Measurements from ENCODE around the gene CHIC1. TPM values are rescaled to one million over a fixed set of nuclear protein-coding genes. Genes with fewer than 3 reads are reported as not detected.
"Not testable (repeated sequence)": the region's sequence is repeated elsewhere in the genome, so short reads cannot be mapped to it uniquely, and the experiment has no call there.

The CHIC1 gene
- total and polyA plus RNA-seq, 2 donors (not counting 1 experiment from before 2014, with no cell fraction given), result 8.6 to 9.1 TPM

DNA sequence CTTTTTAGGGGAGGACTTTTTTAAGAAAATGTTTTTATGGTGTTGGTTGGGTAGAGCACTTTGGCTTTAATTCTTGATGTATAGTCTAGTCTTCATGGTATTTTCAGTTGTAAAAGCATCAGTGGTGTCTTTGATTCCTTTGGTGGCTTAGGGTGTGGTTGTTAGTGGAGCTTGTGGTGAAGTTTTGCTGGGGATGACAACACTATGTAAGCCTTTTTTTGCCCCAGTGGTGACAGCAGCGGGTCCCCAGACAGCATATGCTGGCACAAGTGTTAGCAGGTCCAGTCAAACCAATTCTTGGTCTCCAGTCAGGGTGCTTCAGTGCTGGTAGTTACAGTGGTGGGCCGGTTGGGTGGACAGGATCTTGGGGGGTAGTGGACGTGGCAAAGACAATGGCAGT is 52.0 kb downstream of the CHIC1 start:
- no peak overlapping the region for H3K27ac ChIP-seq (ENCODE audit: insufficient read depth, low read length)
- no peak overlapping the region for H2AFZ ChIP-seq (ENCODE audit: low read length)
- no peak overlapping the region for H3K9ac ChIP-seq (ENCODE audit: insufficient read depth, low read length)
- H3K36me3 ChIP-seq (ENCODE audit: control insufficient read depth, insufficient read depth, low read length), result no peaks in the 10 kb centered on the region
- H3K4me2 ChIP-seq (ENCODE audit: extremely low read depth, insufficient read depth, low read length), result no peak overlapping the region
- H3K27me3 ChIP-seq (ENCODE audit: control insufficient read depth, insufficient read depth, low read length), result no peaks in the 10 kb centered on the region
- H3K79me2 ChIP-seq (ENCODE audit: control insufficient read depth, insufficient read depth, low read length), result no peaks in the 10 kb centered on the region
- TF ChIP-seq EZH2 (IDR thresholded peaks at IDR 0.05; ENCODE audit: low read length, missing control alignments), result no peak
- TF ChIP-seq, protein P1, sequence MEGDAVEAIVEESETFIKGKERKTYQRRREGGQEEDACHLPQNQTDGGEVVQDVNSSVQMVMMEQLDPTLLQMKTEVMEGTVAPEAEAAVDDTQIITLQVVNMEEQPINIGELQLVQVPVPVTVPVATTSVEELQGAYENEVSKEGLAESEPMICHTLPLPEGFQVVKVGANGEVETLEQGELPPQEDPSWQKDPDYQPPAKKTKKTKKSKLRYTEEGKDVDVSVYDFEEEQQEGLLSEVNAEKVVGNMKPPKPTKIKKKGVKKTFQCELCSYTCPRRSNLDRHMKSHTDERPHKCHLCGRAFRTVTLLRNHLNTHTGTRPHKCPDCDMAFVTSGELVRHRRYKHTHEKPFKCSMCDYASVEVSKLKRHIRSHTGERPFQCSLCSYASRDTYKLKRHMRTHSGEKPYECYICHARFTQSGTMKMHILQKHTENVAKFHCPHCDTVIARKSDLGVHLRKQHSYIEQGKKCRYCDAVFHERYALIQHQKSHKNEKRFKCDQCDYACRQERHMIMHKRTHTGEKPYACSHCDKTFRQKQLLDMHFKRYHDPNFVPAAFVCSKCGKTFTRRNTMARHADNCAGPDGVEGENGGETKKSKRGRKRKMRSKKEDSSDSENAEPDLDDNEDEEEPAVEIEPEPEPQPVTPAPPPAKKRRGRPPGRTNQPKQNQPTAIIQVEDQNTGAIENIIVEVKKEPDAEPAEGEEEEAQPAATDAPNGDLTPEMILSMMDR (conservative IDR thresholded peaks at IDR 0.05 in 1 of 2, IDR thresholded peaks at IDR 0.05 in 1 of 2; ENCODE audit: low read depth in 1 of 2, low read length in 2 of 2), result no peak
- no peak for DNase-seq (ENCODE audit: low read depth in 2 of 2)
- no peaks in the 10 kb centered on the region for H3K4me1 ChIP-seq (ENCODE audit: control insufficient read depth, extremely low read depth, insufficient read depth, low read length)
- H3K4me3 ChIP-seq (replicated peaks in 1 of 4; ENCODE audit: control extremely low read depth in 1 of 4, insufficient read depth in 1 of 4, low read depth in 3 of 4, low read length in 4 of 4), result no peak overlapping the region
- no peaks in the 10 kb centered on the region for H3K9me3 ChIP-seq (ENCODE audit: control insufficient read depth, insufficient read depth, low read depth, low read length)
- H4K20me1 ChIP-seq (ENCODE audit: control insufficient read depth, extremely low read depth, insufficient read depth, low read length), result no peaks in the 10 kb centered on the region

- H3K79me2 ChIP-seq (ENCODE audit: control insufficient read depth, insufficient read depth, low read length); H3K4me3 ChIP-seq (replicated peaks in 1 of 4; ENCODE audit: control extremely low read depth in 1 of 4, insufficient read depth in 1 of 4, low read depth in 3 of 4, low read length in 4 of 4); H3K27ac ChIP-seq (ENCODE audit: insufficient read depth, low read length); DNase-seq (ENCODE audit: low read depth in 2 of 2); H3K4me1 ChIP-seq (ENCODE audit: control insufficient read depth, extremely low read depth, insufficient read depth, low read length); H3K9me3 ChIP-seq (ENCODE audit: control insufficient read depth, insufficient read depth, low read depth, low read length); H3K9ac ChIP-seq (ENCODE audit: insufficient read depth, low read length); H3K36me3 ChIP-seq (ENCODE audit: control insufficient read depth, insufficient read depth, low read length); H2AFZ ChIP-seq (ENCODE audit: low read length); H3K4me2 ChIP-seq (ENCODE audit: extremely low read depth, insufficient read depth, low read length); H4K20me1 ChIP-seq (ENCODE audit: control insufficient read depth, extremely low read depth, insufficient read depth, low read length); H3K27me3 ChIP-seq (ENCODE audit: control insufficient read depth, insufficient read depth, low read length): not testable (repeated sequence)
Measured at GRCh38 chrX:73641669-73642068, 78.7 kb downstream of the CHIC1 start.

- no peak overlapping the region for H2AFZ ChIP-seq (ENCODE audit: low read length)
- no peaks in the 10 kb centered on the region for H3K27me3 ChIP-seq (ENCODE audit: control insufficient read depth, insufficient read depth, low read length)
- no peaks in the 10 kb centered on the region for H3K79me2 ChIP-seq (ENCODE audit: control insufficient read depth, insufficient read depth, low read length)
- H3K4me2 ChIP-seq (ENCODE audit: extremely low read depth, insufficient read depth, low read length), result no peak overlapping the region
- no peaks in the 10 kb centered on the region for H3K4me1 ChIP-seq (ENCODE audit: control insufficient read depth, extremely low read depth, insufficient read depth, low read length)
- H3K9me3 ChIP-seq (ENCODE audit: control insufficient read depth, insufficient read depth, low read depth, low read length), result no peaks in the 10 kb centered on the region
- no peak overlapping the region for H3K9ac ChIP-seq (ENCODE audit: insufficient read depth, low read length)
- no peak overlapping the region for H3K27ac ChIP-seq (ENCODE audit: insufficient read depth, low read length)
- TF ChIP-seq, protein P1 (conservative IDR thresholded peaks at IDR 0.05 in 1 of 2, IDR thresholded peaks at IDR 0.05 in 1 of 2; ENCODE audit: low read depth in 1 of 2, low read length in 2 of 2), result no peak
- TF ChIP-seq EZH2 (IDR thresholded peaks at IDR 0.05; ENCODE audit: low read length, missing control alignments), result no peak
- no peaks in the 10 kb centered on the region for H4K20me1 ChIP-seq (ENCODE audit: control insufficient read depth, extremely low read depth, insufficient read depth, low read length)
- no peak for DNase-seq (ENCODE audit: low read depth in 2 of 2)
- H3K36me3 ChIP-seq (ENCODE audit: control insufficient read depth, insufficient read depth, low read length), result no peaks in the 10 kb centered on the region
- no peak overlapping the region for H3K4me3 ChIP-seq (replicated peaks in 1 of 4; ENCODE audit: control extremely low read depth in 1 of 4, insufficient read depth in 1 of 4, low read depth in 3 of 4, low read length in 4 of 4)
Measured at GRCh38 chrX:73647212-73647611, 84.2 kb downstream of the CHIC1 start.

Measured in fibroblast of lung (primary cell).